ENCODE results near the gene C8G.
A peak's percentile ranks its signal among the peaks of the same experiment; 100 is the strongest.

Gene C8G

GRCh38 chr9:136983167-136983566 is 38.1 kb downstream of the C8G start:
- no peak for DNase-seq (ENCODE audit: low read depth)

- no peak for DNase-seq (ENCODE audit: low read depth)
Observed at GRCh38 chr9:136983656-136984314, 38.7 kb downstream of the C8G start.

- no peak for DNase-seq (ENCODE audit: low read depth)
Observed at GRCh38 chr9:136984464-136985026, 39.5 kb downstream of the C8G start.

GRCh38 chr9:136985027-136985602 is 40.1 kb downstream of the C8G start:
- no peak for DNase-seq (ENCODE audit: low read depth)

- no peak for DNase-seq (ENCODE audit: low read depth)
Observed at GRCh38 chr9:136985853-136986252, 40.8 kb downstream of the C8G start.

- DNase-seq (ENCODE audit: low read depth) = no peak
Observed at GRCh38 chr9:136988872-136989271, 43.8 kb downstream of the C8G start.

GRCh38 chr9:136990242-136990911 is 45.3 kb downstream of the C8G start:
- DNase-seq (ENCODE audit: low read depth) = no peak

GRCh38 chr9:136991993-136992818 is 47.2 kb downstream of the C8G start, which contains the start of gene PAXX:
Gene PAXX, plus strand, starts transcription at chr9:136992422. Its CDS starts 22 bp downstream, at chr9:136992444.
- DNase-seq (ENCODE audit: low read depth) = peak; percentile 88

GRCh38 chr9:136992819-136993369 is 47.9 kb downstream of the C8G start:
- no peak for DNase-seq (ENCODE audit: low read depth)

- no peak for DNase-seq (ENCODE audit: low read depth)
Observed at GRCh38 chr9:136994180-136994887, 49.3 kb downstream of the C8G start.

GRCh38 chr9:136994888-136995230 is 49.8 kb downstream of the C8G start:
- no peak for DNase-seq (ENCODE audit: low read depth)

- DNase-seq (ENCODE audit: low read depth) = no peak
Observed at GRCh38 chr9:136995362-136995761, 50.3 kb downstream of the C8G start.

- no peak for DNase-seq (ENCODE audit: low read depth)
Observed at GRCh38 chr9:136995772-136996311, 50.8 kb downstream of the C8G start.

All from stimulated activated CD8-positive, alpha-beta memory T cell treated with anti-CD3 and anti-CD28 coated beads, Interleukin-12 subunit alpha, Interleukin-12 subunit beta, amount 100 ng/mL, for 1 hour (primary cell).